Aorta (tissue), 5 donors: Measurements from ENCODE around the gene PRRG4. TPM values are rescaled to one million over a fixed set of nuclear protein-coding genes. Genes with fewer than 3 reads are reported as not detected.
A peak's percentile ranks its signal among the peaks of the same experiment; 100 is the strongest.
"Not testable (repeated sequence)": the region's sequence is repeated elsewhere in the genome, so short reads cannot be mapped to it uniquely, and the experiment has no call there.

Experiments used
- ATAC-seq: fragments of 200-7000 bp; cut with Tn5 transposase; one replicate; pipeline ENCODE4 v1.9.1; 2022; ENCODE audit warnings: moderate library complexity; ENCODE audit not compliant: low FRiP score
- DNase-seq, 2 donors: peaks; one replicate each; pipeline ENCODE4 v3.0.0-alpha.2; 2020
- H3K27ac ChIP-seq, 2 donors: one replicate each; pipeline ENCODE4 v1.5.1; 2013; ENCODE audit warnings: low read length in 2 of 2, mild to moderate bottlenecking in 2 of 2, moderate library complexity in 2 of 2, control low read depth in 1 of 2, inconsistent platforms in 1 of 2, low read depth in 1 of 2
- H3K27me3 ChIP-seq, 2 donors: one replicate each; pipeline ENCODE4 v1.6.1; 2013; ENCODE audit warnings: control low read depth in 1 of 2, low read length in 1 of 2, mild to moderate bottlenecking in 1 of 2, moderate library complexity in 1 of 2; ENCODE audit not compliant: insufficient read depth in 2 of 2, control insufficient read depth in 1 of 2
- H3K36me3 ChIP-seq, 2 donors: one replicate each; pipeline ENCODE4 v1.6.1; 2013; ENCODE audit warnings: control low read depth in 1 of 2, low read length in 1 of 2, mild to moderate bottlenecking in 1 of 2; ENCODE audit not compliant: insufficient read depth in 2 of 2, control insufficient read depth in 1 of 2
- H3K4me1 ChIP-seq, 2 donors: one replicate each; pipeline ENCODE4 v1.6.1; 2013; ENCODE audit warnings: low read length in 2 of 2, control low read depth in 1 of 2, mild to moderate bottlenecking in 1 of 2, moderate library complexity in 1 of 2; ENCODE audit not compliant: insufficient read depth in 2 of 2, control insufficient read depth in 1 of 2
- H3K4me3 ChIP-seq, 2 donors: one replicate each; pipeline ENCODE4 v1.5.1; 2013; ENCODE audit warnings: low read length in 2 of 2, control low read depth in 1 of 2, mild to moderate bottlenecking in 1 of 2
- H3K9me3 ChIP-seq: one replicate; pipeline ENCODE4 v1.6.1; 2013; ENCODE audit warnings: mild to moderate bottlenecking, low read length; ENCODE audit not compliant: control insufficient read depth
- WGBS, 2 donors: extraction: QIAGEN DNeasy Blood & Tissue Kit; methylation state at CpG; one replicate each; pipeline ENCODE4 v1.1.7; 2013; 5-methylcytosine and 5-hydroxymethylcytosine counted together
- intact Hi-C, 2 donors: fragments of 100-400 bp; cut with DNase I; formaldehyde crosslinking; loops; one replicate each; pipeline versions ENCODE4 v1.14.2 to v1.15.0; 2022
- polyA plus RNA-seq, 2 donors: library from polyadenylated mRNA; stranded (reverse); fragments of 200-250 nt; gene quantifications; one replicate each; pipeline ENCODE4 v1.2.3, GENCODE V29; 2013
- total RNA-seq, 2 donors: library from RNA; stranded (reverse); fragmentation: NEBNext Ultra II Directional; extraction: Animal tissue kit (Norgen Biotek cat#: 25700); gene quantifications; one replicate each; pipeline ENCODE4 v1.2.1, GENCODE V29; 2021
- donor health status: healthy with polysubstance abuse.
- donor health status: Bipolar disorder and iron deficiency.
- donor health status: DM: no; HTN: no; CAD: no.
- donor health status: DM: no; HTN: no; CAD: no.
- donor health status: DM: yes; HTN: yes; CAD: no.

The PRRG4 gene
- total and polyA plus RNA-seq, 4 donors, result 0.26 to 2.1 (median 2.0) TPM

- intact Hi-C loops, result no loop called here
- ATAC-seq (no peak), DNase-seq (no peak)
- Histone ChIP-seq H3K27ac (no peak overlapping the region), H3K4me3 (no peak overlapping the region), H3K4me1 (no peaks in the 10 kb centered on the region), H3K27me3 (no peaks in the 10 kb centered on the region), H3K36me3 (no peaks in the 10 kb centered on the region), H3K9me3 (no peaks in the 10 kb centered on the region)
- 78% methylated on average over 3 of the region's 3 CpGs for WGBS, 2 donors
Measured at GRCh38 chr11:32884770-32885384, 55.1 kb downstream of the PRRG4 start.

- Histone ChIP-seq H3K27me3 (no peaks in the 10 kb centered on the region), H3K4me1 (no peaks in the 10 kb centered on the region), H3K9me3 (no peaks in the 10 kb centered on the region), H3K4me3 (no peak overlapping the region), H3K36me3 (no peaks in the 10 kb centered on the region), H3K27ac (no peak overlapping the region)
- WGBS, 2 donors, result 91 to 92% methylated on average over 9 of the region's 9 CpGs
- DNase-seq (no peak), ATAC-seq (no peak)
- intact Hi-C loops, result no loop called here
Measured at GRCh38 chr11:32885556-32885955, 55.8 kb downstream of the PRRG4 start.

GRCh38 chr11:32886180-32886579 is 56.5 kb downstream of the PRRG4 start:
- H3K9me3 ChIP-seq, result no peaks in the 10 kb centered on the region
- no peaks in the 10 kb centered on the region for H3K36me3 ChIP-seq
- H3K4me3 ChIP-seq, result no peak overlapping the region
- intact Hi-C loops, result no loop called here
- 94% methylated on average over 3 of the region's 3 CpGs for WGBS, 2 donors
- ATAC-seq (no peak), DNase-seq (no peak)
- no peak overlapping the region for H3K27ac ChIP-seq
- H3K27me3 ChIP-seq, result no peaks in the 10 kb centered on the region
- H3K4me1 ChIP-seq, result no peaks in the 10 kb centered on the region

- intact Hi-C loops, DNase-seq, ATAC-seq, H3K9me3 ChIP-seq, H3K27me3 ChIP-seq, H3K4me1 ChIP-seq, H3K27ac ChIP-seq, H3K4me3 ChIP-seq, H3K36me3 ChIP-seq: not testable (repeated sequence)
- 94% methylated on average over 20 of the region's 20 CpGs for WGBS, 2 donors
Measured at GRCh38 chr11:32887707-32888383, 58.1 kb downstream of the PRRG4 start.

- H3K9me3 ChIP-seq, ATAC-seq, H3K27me3 ChIP-seq, H3K4me3 ChIP-seq, H3K27ac ChIP-seq, H3K36me3 ChIP-seq, intact Hi-C loops, DNase-seq, H3K4me1 ChIP-seq: not testable (repeated sequence)
- WGBS, 2 donors, result 95 to 96% methylated on average over 16 to 17 of the region's 17 CpGs
Measured at GRCh38 chr11:32888384-32888710, 58.6 kb downstream of the PRRG4 start.

GRCh38 chr11:32888805-32889204 is 59.1 kb downstream of the PRRG4 start:
- H3K27me3 ChIP-seq, result no peaks in the 10 kb centered on the region
- H3K4me3 ChIP-seq, result no peak overlapping the region
- no peaks in the 10 kb centered on the region for H3K4me1 ChIP-seq
- intact Hi-C loops, result no loop called here
- ATAC-seq, result no peak
- no peak overlapping the region for H3K27ac ChIP-seq
- no peaks in the 10 kb centered on the region for H3K9me3 ChIP-seq
- no peaks in the 10 kb centered on the region for H3K36me3 ChIP-seq
- no peak for DNase-seq

GRCh38 chr11:32890843-32891656 is 61.3 kb downstream of the PRRG4 start:
- Histone ChIP-seq H3K27me3 (no peaks in the 10 kb centered on the region), H3K4me3 (no peak overlapping the region), H3K9me3 (no peaks in the 10 kb centered on the region), H3K4me1 (peaks cover 0 to 3% of the 10 kb centered on the region in 2 donors), H3K27ac (no peak overlapping the region), H3K36me3 (no peaks in the 10 kb centered on the region)
- no peak for DNase-seq
- ATAC-seq, result no peak
- intact Hi-C loops, result loop anchor here in 1 of 2 donors (10.0 kb wide), 1 partner anchor 154 kb away; no protein-coding TSS in a partner anchor
- 71% methylated on average over 11 of the region's 11 CpGs for WGBS, 2 donors

GRCh38 chr11:32891657-32892354 is 62.1 kb downstream of the PRRG4 start:
- Histone ChIP-seq H3K4me1 (peaks cover 0 to 3% of the 10 kb centered on the region in 2 donors), H3K4me3 (peak overlapping the region; percentile 96 to 99), H3K27me3 (no peaks in the 10 kb centered on the region), H3K36me3 (no peaks in the 10 kb centered on the region), H3K9me3 (no peaks in the 10 kb centered on the region), H3K27ac (peak overlapping the region; percentile 2 to 75)
- intact Hi-C loops, result loop anchor here in 1 of 2 donors (10.0 kb wide), 1 partner anchor 153 kb away; no protein-coding TSS in a partner anchor
- DNase-seq, result no peak
- WGBS, 2 donors, result 17 to 18% methylated on average over 10 of the region's 10 CpGs
- no peak for ATAC-seq
